GM10266 (cell line): ENCODE results near the gene PGAM4.

Experiments
- DNase-seq: peaks from one replicate; pipeline ENCODE4 v3.0.0; 2012; ENCODE audit errors: extremely low spot score
- CTCF ChIP-seq: IDR thresholded peaks from 2 replicates; pipeline ENCODE4 v1.5.1; 2012; ENCODE audit warnings: mild to moderate bottlenecking, low read depth; ENCODE audit not compliant: control insufficient read depth, insufficient read depth; ENCODE audit errors: missing control alignments

PGAM4 gene

GRCh38 chrX:77966361-77966760 is 3.1 kb downstream of the PGAM4 start:
- no peak for DNase-seq
- TF ChIP-seq CTCF, result no peak

- DNase-seq, result no peak
- no peak for TF ChIP-seq CTCF
These were observed 7.2 kb downstream of the PGAM4 start for GRCh38 chrX:77962068-77962902.

- TF ChIP-seq CTCF, result no peak
- DNase-seq, result no peak
These were observed 8.4 kb downstream of the PGAM4 start for GRCh38 chrX:77961063-77961462.

GRCh38 chrX:77960567-77960966 is 8.9 kb downstream of the PGAM4 start:
- no peak for DNase-seq
- TF ChIP-seq CTCF, result no peak

GRCh38 chrX:77953708-77954107 is 15.7 kb downstream of the PGAM4 start:
- DNase-seq, result no peak

GRCh38 chrX:77953302-77953701 is 16.1 kb downstream of the PGAM4 start:
- DNase-seq, result no peak
- no peak for TF ChIP-seq CTCF

More at GRCh38 chrX:77953708-77954107, 15.7 kb downstream of the PGAM4 start:
- no peak for TF ChIP-seq CTCF

GRCh38 chrX:77952173-77952572 is 17.3 kb downstream of the PGAM4 start:
- no peak for TF ChIP-seq CTCF
- DNase-seq, result no peak
